H9 (cell line): ENCODE measurements around the gene NMT1. TPM values are rescaled to one million over a fixed set of nuclear protein-coding genes. Genes with fewer than 3 reads are reported as not detected.
A peak's percentile ranks its signal among the peaks of the same experiment; 100 is the strongest.

Experiments
- DNase-seq: peaks from one replicate; pipeline ENCODE4 v3.0.0-alpha.2; 2017
- H2AFZ ChIP-seq: one replicate; pipeline ENCODE4 v1.6.1; 2013; ENCODE audit warnings: mild to moderate bottlenecking, low read length, control low read depth, moderate library complexity
- H2AK5ac ChIP-seq: 2 replicates; pipeline ENCODE4 v1.6.1; 2013; ENCODE audit warnings: low read length, control low read depth, mixed read lengths; ENCODE audit not compliant: insufficient read length
- H2BK120ac ChIP-seq: one replicate; pipeline ENCODE4 v1.6.1; 2013; ENCODE audit warnings: low read depth, mild to moderate bottlenecking, low read length, control low read depth, inconsistent platforms; ENCODE audit not compliant: poor library complexity, severe bottlenecking
- H2BK12ac ChIP-seq: 2 replicates; pipeline ENCODE4 v1.6.1; 2013; ENCODE audit warnings: low read length, control low read depth, mixed read lengths, low read depth; ENCODE audit not compliant: insufficient read length
- H2BK15ac ChIP-seq: 2 replicates; pipeline ENCODE4 v1.6.1; 2013; ENCODE audit warnings: low read depth, low read length, control low read depth
- H2BK20ac ChIP-seq: one replicate; pipeline ENCODE4 v1.6.1; 2013; ENCODE audit warnings: low read depth, mild to moderate bottlenecking, low read length, control low read depth, inconsistent platforms; ENCODE audit not compliant: poor library complexity, severe bottlenecking
- H2BK5ac ChIP-seq: 2 replicates; pipeline ENCODE4 v1.6.1; 2013; ENCODE audit warnings: low read length, control low read depth, mixed read lengths; ENCODE audit not compliant: insufficient read length
- H3K14ac ChIP-seq: 2 replicates; pipeline ENCODE4 v1.6.1; 2013; ENCODE audit warnings: low read length, control low read depth; ENCODE audit not compliant: insufficient read depth
- H3K18ac ChIP-seq: 2 replicates; pipeline ENCODE4 v1.6.1; 2013; ENCODE audit warnings: low read depth, mild to moderate bottlenecking, mixed read lengths, low read length, control low read depth; ENCODE audit not compliant: insufficient read length
- H3K23ac ChIP-seq: 2 replicates; pipeline ENCODE4 v1.6.1; 2013; ENCODE audit warnings: low read length, control low read depth, mixed read lengths, low read depth; ENCODE audit not compliant: insufficient read length
- H3K23me2 ChIP-seq: 2 replicates; pipeline ENCODE4 v1.6.1; 2013; ENCODE audit warnings: low read depth, mild to moderate bottlenecking, mixed read lengths, low read length, control low read depth; ENCODE audit not compliant: insufficient read length, poor library complexity, severe bottlenecking
- H3K27ac ChIP-seq: 2 replicates; pipeline ENCODE4 v1.5.1; 2013; ENCODE audit warnings: low read length, control low read depth, mixed read lengths, low read depth; ENCODE audit not compliant: insufficient read length
- H3K27me3 ChIP-seq: 2 replicates; pipeline ENCODE4 v1.6.1; 2013; ENCODE audit warnings: low read length, control low read depth, inconsistent platforms; ENCODE audit not compliant: insufficient read depth
- H3K4ac ChIP-seq: 2 replicates; pipeline ENCODE4 v1.6.1; 2013; ENCODE audit warnings: low read depth, mild to moderate bottlenecking, control low read depth, inconsistent platforms, low read length, moderate library complexity
- H3K4me1 ChIP-seq: 2 replicates; pipeline ENCODE4 v1.6.1; 2013; ENCODE audit warnings: low read length, control low read depth, inconsistent platforms; ENCODE audit not compliant: insufficient read depth
- H3K4me2 ChIP-seq: 2 replicates; pipeline ENCODE4 v1.6.1; 2013; ENCODE audit warnings: low read length, control low read depth, mixed read lengths; ENCODE audit not compliant: insufficient read length, insufficient read depth
- H3K56ac ChIP-seq: 2 replicates; pipeline ENCODE4 v1.6.1; 2013; ENCODE audit warnings: low read depth, mild to moderate bottlenecking, mixed read lengths, low read length, control low read depth; ENCODE audit not compliant: insufficient read length
- H3K79me1 ChIP-seq: 2 replicates; pipeline ENCODE4 v1.6.1; 2013; ENCODE audit warnings: low read depth, mild to moderate bottlenecking, moderate library complexity, low read length, control low read depth, inconsistent platforms; ENCODE audit not compliant: insufficient read depth, poor library complexity, severe bottlenecking
- H3K79me2 ChIP-seq: 2 replicates; pipeline ENCODE4 v1.6.1; 2013; ENCODE audit warnings: low read length, control low read depth, inconsistent platforms; ENCODE audit not compliant: insufficient read depth
- H3K9ac ChIP-seq: 2 replicates; pipeline ENCODE4 v1.6.1; 2013; ENCODE audit warnings: low read length, control low read depth, mixed read lengths; ENCODE audit not compliant: insufficient read length; ENCODE audit errors: extremely low read depth
- H3K9me3 ChIP-seq: one replicate; pipeline ENCODE4 v1.6.1; 2013; ENCODE audit warnings: low read depth, low read length, inconsistent platforms; ENCODE audit not compliant: control insufficient read depth
- H3T11ph ChIP-seq: one replicate; pipeline ENCODE4 v1.6.1; 2013; ENCODE audit warnings: mild to moderate bottlenecking, low read length, control low read depth, inconsistent platforms
- H4K20me1 ChIP-seq: one replicate; pipeline ENCODE4 v1.6.1; 2013; ENCODE audit not compliant: control insufficient read depth, insufficient read length, insufficient read depth
- H4K5ac ChIP-seq: 2 replicates; pipeline ENCODE4 v1.6.1; 2013; ENCODE audit warnings: low read depth, mild to moderate bottlenecking, mixed read lengths, low read length, control low read depth; ENCODE audit not compliant: insufficient read length
- H4K8ac ChIP-seq: replicated peaks from 2 replicates; pipeline ENCODE4 v1.6.1; 2013; ENCODE audit warnings: low read length, control low read depth, mixed read lengths, low read depth; ENCODE audit not compliant: insufficient read length
- H4K91ac ChIP-seq: 2 replicates; pipeline ENCODE4 v1.6.1; 2013; ENCODE audit warnings: low read depth, mild to moderate bottlenecking, moderate library complexity, mixed read lengths, low read length, control low read depth; ENCODE audit not compliant: insufficient read length
- H3K27ac Mint-ChIP-seq, 3 experiments: 2 replicates in 2 of 3; 3 replicates in 1 of 3; pipeline ENCODE4 v1.8.0; 2020 to 2021; ENCODE audit warnings: mixed read lengths in 3 of 3, mild to moderate bottlenecking in 1 of 3, moderate library complexity in 1 of 3
- H3K27me3 Mint-ChIP-seq: 2 replicates; pipeline ENCODE4 v1.8.0; 2021; ENCODE audit warnings: low read depth, mild to moderate bottlenecking, moderate library complexity, mixed read lengths
- H3K36me3 Mint-ChIP-seq, 3 experiments: 2 replicates in 2 of 3; 3 replicates in 1 of 3; pipeline ENCODE4 v1.8.0; 2020 to 2021; ENCODE audit warnings: low read depth in 3 of 3, mixed read lengths in 3 of 3; ENCODE audit not compliant: insufficient read depth in 1 of 3
- H3K4me1 Mint-ChIP-seq, 2 experiments: 2 replicates each; pipeline ENCODE4 v1.8.0; 2020; ENCODE audit warnings: mixed read lengths in 2 of 2
- H3K4me3 Mint-ChIP-seq, 2 experiments: 2 replicates in 1 of 2; 3 replicates in 1 of 2; pipeline ENCODE4 v1.8.0; 2020 to 2021; ENCODE audit warnings: mild to moderate bottlenecking in 2 of 2, mixed read lengths in 2 of 2, moderate library complexity in 1 of 2
- H3K9me3 Mint-ChIP-seq, 2 experiments: 2 replicates in 1 of 2; 3 replicates in 1 of 2; pipeline ENCODE4 v1.8.0; 2020; ENCODE audit warnings: mild to moderate bottlenecking in 2 of 2, mixed read lengths in 2 of 2, moderate library complexity in 1 of 2
- CTCF ChIP-seq: fragments of 200-600 bp; sonication (generic); conservative IDR thresholded peaks from 3 replicates; pipeline ENCODE4 v1.8.0; 2021; ENCODE audit warnings: antibody characterized with exemption, mild to moderate bottlenecking
- WGBS: extraction: QIAGEN DNeasy Blood & Tissue Kit; methylation state at CpG from one replicate; pipeline ENCODE4 v1.1.7; 2013; ENCODE audit warnings: missing lambda C conversion rate, low lambda C conversion rate, mixed read lengths; ENCODE audit not compliant: insufficient read length; ENCODE audit errors: extremely low coverage; 5-methylcytosine and 5-hydroxymethylcytosine counted together
- total RNA-seq: library from RNA; stranded (reverse); gene quantifications from 2 replicates; pipeline ENCODE4 v1.2.1, GENCODE V29; 2021

NMT1 gene
- total RNA-seq, 1 experiment from 2014 or later, result 150 TPM

GRCh38 chr17:45129426-45129939, 68.4 kb downstream of the NMT1 start:
- H3K4me2 ChIP-seq, result no peak overlapping the region
- no peak overlapping the region for H3K14ac ChIP-seq

More at GRCh38 chr17:45129426-45129939, 68.4 kb downstream of the NMT1 start:
- H4K91ac ChIP-seq, result no peak overlapping the region
- H4K20me1 ChIP-seq, result no peaks in the 10 kb centered on the region
- H2AFZ ChIP-seq, result no peak overlapping the region
- no peak overlapping the region for H2BK5ac ChIP-seq
- no peaks in the 10 kb centered on the region; the same call in 1 of the 2 replicates for H3K27me3 Mint-ChIP-seq
- H3K4ac ChIP-seq, result no peak overlapping the region
- peaks cover 0 to 3% of the 10 kb centered on the region in 2 experiments; a peak in 1 of 5 replicates for H3K9me3 Mint-ChIP-seq
- H3T11ph ChIP-seq, result no peak overlapping the region
- TF ChIP-seq CTCF, result no peak
- H2BK15ac ChIP-seq, result no peak overlapping the region
- H3K4me1 Mint-ChIP-seq, result peaks cover 32 to 35% of the 10 kb centered on the region in 2 experiments
- no peak overlapping the region for H3K4me3 Mint-ChIP-seq
- H3K23ac ChIP-seq, result no peak overlapping the region
- H3K27ac ChIP-seq, result no peak overlapping the region
- no peak overlapping the region for H3K18ac ChIP-seq
- H3K4me1 ChIP-seq, result no peaks in the 10 kb centered on the region; the same call in 1 of the 2 replicates
- DNase-seq, result no peak
- H3K9ac ChIP-seq, result no peak overlapping the region
- no peaks in the 10 kb centered on the region for H3K27me3 ChIP-seq
- no peaks in the 10 kb centered on the region for H3K9me3 ChIP-seq
- H2AK5ac ChIP-seq, result no peak overlapping the region
- no peaks in the 10 kb centered on the region for H3K79me1 ChIP-seq
- H3K27ac Mint-ChIP-seq, result peak overlapping the region in 2 of 3 experiments; percentile 34 to 93; a peak in 3 of 7 replicates
- no peak overlapping the region for H4K8ac ChIP-seq
- no peak overlapping the region for H2BK20ac ChIP-seq
- H2BK12ac ChIP-seq, result no peak overlapping the region
- WGBS, result no CpG with 5 or more reads among the region's 10 CpGs
- no peaks in the 10 kb centered on the region for H3K79me2 ChIP-seq
- H3K56ac ChIP-seq, result no peak overlapping the region
- peaks cover 7% of the 10 kb centered on the region for H3K23me2 ChIP-seq
- H2BK120ac ChIP-seq, result no peak overlapping the region
- H4K5ac ChIP-seq, result no peak overlapping the region
- no peaks in the 10 kb centered on the region; a peak in 1 of 7 replicates for H3K36me3 Mint-ChIP-seq
